HG02610 (cell line): ENCODE results near the gene HSPA8.
"Not testable (repeated sequence)": the region's sequence is repeated elsewhere in the genome, so short reads cannot be mapped to it uniquely, and the experiment has no call there.

Experiments used
- ATAC-seq: cut with Tn5 transposase; IDR thresholded peaks from one replicate; pipeline ENCODE4 v1.9.1; 2021; ENCODE audit warnings: mild to moderate bottlenecking, moderate library complexity; ENCODE audit not compliant: unreplicated experiment

The HSPA8 gene

DNA sequence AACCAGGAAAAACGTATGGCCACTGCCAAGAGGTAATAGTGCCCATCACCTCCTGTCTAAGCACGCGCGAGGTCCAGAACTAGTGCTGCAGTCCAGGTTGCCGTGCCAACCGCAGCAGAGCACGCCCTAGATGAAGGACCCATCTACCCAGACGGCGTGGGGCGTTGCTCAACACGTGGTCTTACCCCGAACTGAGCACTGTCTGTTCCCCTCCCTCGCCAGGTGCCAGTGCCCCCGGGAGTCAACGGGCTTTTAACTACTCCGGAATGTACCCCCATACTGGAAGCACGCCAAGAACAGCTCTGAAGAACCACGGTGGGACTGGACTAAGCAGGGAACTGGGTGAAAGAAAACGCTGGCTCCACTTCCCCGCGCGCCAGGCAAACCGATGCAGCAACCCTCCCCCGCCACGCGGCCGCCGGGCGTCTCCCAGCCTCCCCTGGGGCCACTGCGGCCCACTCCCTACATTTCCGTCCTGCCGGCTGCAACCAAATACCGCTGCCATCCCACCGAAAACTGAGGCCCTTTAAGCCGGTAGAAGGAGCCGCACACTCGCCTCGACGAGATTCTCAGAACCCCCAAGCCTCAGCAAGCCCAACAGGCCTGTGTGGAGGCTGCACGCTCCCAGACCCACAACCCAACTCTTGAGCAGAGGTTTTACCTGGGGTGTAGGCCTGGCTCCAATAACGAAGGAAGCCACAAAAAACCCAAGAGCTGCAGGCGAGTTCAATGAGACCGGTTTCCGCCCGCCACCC is at the start of gene HSPA8:
HSPA8 (minus strand) TSS at position 734 of the 755 bp plus-strand sequence. CDS start 812 bp downstream, outside the sequence.
- ATAC-seq, result peak; percentile 14

DNA sequence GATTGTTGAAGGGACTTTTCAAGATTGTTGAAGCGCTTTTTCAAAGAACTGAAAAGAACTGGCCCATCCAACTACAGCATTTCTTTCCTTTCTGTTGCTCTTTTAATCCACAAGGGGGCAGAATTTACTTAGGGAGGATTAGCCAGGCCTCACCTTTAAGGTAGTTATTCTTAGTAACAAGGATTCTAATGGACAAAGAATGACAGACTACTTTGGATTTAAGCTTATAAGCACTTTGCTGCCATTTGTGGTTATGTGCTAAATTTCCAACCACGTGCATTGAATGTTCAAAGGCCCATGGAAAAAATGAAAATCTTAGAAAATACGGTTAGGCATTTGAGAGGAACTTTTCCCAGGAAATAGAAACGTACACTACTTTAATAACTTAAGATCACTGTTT is 49.5 kb upstream of the HSPA8 start:
- ATAC-seq, result no peak

- ATAC-seq, result no peak
These were observed 48.5 kb upstream of the HSPA8 start for GRCh38 chr11:123110397-123110796.

GRCh38 chr11:123107945-123108495 is 46.1 kb upstream of the HSPA8 start:
- no peak for ATAC-seq

GRCh38 chr11:123104697-123105096 is 42.8 kb upstream of the HSPA8 start:
- ATAC-seq, result no peak

- ATAC-seq, result no peak
These were observed 41.5 kb upstream of the HSPA8 start for GRCh38 chr11:123103326-123103980.

GRCh38 chr11:123100379-123101085 is 38.6 kb upstream of the HSPA8 start:
- no peak for ATAC-seq

DNA sequence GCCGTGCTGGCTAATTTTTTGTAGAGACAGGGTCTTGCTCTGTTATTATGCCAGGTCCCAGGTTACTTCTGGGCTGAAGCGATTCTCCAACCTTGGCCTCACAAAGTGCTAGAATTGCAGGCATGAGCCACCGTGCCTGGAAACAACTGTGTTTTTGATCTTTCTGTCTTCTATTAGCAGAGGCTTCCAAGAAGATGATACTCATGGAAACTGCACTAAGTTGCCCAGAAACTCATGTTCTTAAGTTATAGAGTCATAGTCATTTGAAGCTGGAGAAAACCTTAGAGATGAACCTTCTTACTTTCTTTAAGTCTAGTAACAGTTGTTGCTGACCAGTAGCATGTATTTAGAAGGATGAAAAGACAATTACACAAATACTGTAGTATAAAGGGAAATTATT is 37.1 kb upstream of the HSPA8 start:
- no peak for ATAC-seq

- ATAC-seq, result no peak
These were observed 31.8 kb upstream of the HSPA8 start for GRCh38 chr11:123093739-123094138.

- no peak for ATAC-seq
These were observed 29.6 kb upstream of the HSPA8 start for GRCh38 chr11:123091506-123091905.

DNA sequence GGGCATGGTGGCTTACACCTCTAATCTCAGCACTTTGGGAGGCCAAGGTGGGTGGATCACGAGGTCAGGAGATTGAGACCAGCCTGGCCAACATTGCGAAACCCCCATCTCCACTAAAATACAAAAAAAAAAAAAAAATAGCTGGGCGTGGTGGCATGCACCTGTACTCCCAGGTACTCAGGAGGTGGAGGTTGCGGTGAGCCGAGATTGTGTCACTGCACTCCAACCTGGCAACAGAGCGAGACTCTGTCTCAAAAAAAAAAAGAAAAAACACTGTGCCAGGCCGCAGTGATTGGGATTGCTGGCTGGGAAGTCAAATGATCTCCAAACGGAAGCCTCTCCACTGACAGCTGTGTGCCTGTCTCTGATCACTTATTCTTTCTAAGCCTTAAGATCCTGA is 28.2 kb upstream of the HSPA8 start:
- ATAC-seq, result not testable (repeated sequence)

GRCh38 chr11:123088896-123089295 is 27.0 kb upstream of the HSPA8 start:
- not testable (repeated sequence) for ATAC-seq

DNA sequence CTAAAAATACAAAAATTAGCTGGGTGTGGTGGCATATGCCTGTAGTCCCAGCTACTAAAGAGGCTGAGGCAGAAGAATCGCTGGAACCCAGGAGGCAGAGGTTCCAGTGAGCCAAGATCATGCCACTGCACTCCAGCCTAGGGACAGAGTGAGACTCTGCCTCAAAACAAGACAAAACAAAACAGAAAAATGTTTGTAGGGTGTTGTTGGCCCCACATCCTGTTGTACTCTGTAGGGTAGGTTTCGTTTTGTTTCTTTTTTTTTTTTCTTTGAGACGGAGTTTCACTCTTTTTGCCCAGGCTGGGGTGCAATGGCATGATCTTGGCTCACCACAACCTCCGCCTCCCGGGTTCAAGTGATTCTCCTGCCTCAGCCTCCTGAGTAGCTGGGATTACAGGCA is 25.7 kb upstream of the HSPA8 start:
- ATAC-seq, result peak; percentile 61

DNA sequence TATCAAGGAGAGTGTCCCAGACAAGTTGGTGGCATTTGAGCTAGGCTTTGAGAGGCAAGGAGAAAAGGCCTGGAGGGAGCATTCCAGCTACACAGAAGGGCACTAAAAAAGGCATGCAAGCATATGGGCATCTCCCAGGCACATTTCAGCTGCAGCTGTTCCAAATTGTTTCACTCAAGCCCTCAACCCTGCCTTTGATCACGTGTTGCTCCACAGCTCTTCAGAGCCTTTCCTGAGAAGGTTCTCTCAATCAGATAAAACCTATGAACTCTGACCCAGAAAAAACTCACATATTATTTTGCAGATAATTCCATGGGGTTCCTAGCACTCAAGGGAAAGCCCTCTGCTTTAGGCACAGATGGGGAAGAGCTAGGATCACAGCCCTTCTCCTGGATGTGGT is 24.4 kb upstream of the HSPA8 start:
- ATAC-seq, result no peak

DNA sequence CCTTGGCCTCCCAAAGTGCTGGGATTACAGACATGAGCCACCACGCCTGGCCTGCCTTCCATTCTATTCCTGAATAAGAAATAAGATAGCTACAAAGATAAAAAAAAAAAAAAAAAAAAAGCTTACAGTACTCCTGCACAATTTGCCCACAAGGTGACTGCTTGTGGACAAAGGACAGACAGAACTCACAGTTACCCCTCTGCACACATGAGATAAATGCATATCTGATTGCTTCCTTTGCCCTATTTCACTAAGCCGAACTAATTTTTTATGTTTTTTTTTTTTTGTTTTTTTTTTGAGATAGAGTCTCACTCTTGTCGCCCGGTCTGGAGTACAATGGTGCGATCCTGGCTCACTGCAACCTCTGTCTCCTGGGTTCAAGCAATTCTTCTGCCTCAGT is 23.6 kb upstream of the HSPA8 start:
- no peak for ATAC-seq

DNA sequence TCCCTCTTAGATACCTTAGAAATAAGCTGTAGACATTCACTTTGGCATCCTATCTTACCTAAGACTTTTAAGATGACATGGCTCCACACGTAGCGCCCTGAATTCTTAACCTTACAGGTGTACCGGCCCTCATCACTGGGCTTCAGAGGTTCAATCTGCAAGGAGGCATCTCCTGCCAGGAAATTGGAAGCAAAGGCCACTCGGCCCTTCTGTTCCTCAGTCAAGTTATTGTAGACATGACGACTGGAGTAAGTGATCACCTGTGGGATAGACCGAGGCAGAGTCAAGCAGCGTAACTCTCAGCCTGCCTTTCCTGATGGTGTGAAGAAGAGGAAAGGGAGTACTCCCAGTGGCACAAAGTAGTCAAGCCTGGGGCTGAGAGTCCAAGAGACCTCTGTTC is 22.5 kb upstream of the HSPA8 start:
- no peak for ATAC-seq

- ATAC-seq, result no peak
These were observed 21.7 kb upstream of the HSPA8 start for GRCh38 chr11:123083623-123084029.

DNA sequence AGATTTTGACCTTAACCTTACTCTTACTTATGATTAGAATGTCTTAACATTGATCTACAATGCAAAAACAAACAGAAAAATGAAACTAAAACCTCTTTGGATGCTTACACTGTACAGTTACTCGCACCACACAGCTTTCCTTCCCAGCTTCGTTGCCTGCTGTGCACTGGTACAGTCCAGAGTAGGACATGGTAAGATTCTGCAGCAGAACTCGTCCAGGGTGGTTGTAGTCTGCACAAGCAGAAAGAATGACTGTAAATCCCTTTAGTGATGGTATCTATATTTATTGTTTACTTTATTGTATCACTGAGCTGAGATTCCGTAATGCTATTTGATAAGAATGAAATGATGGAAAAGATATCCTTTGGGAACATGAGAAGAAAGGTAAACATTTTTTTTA is 21.0 kb upstream of the HSPA8 start:
- ATAC-seq, result no peak

- no peak for ATAC-seq
These were observed 18.1 kb upstream of the HSPA8 start for GRCh38 chr11:123080015-123080414.

GRCh38 chr11:123076484-123076883 is 14.5 kb upstream of the HSPA8 start:
- no peak for ATAC-seq

DNA sequence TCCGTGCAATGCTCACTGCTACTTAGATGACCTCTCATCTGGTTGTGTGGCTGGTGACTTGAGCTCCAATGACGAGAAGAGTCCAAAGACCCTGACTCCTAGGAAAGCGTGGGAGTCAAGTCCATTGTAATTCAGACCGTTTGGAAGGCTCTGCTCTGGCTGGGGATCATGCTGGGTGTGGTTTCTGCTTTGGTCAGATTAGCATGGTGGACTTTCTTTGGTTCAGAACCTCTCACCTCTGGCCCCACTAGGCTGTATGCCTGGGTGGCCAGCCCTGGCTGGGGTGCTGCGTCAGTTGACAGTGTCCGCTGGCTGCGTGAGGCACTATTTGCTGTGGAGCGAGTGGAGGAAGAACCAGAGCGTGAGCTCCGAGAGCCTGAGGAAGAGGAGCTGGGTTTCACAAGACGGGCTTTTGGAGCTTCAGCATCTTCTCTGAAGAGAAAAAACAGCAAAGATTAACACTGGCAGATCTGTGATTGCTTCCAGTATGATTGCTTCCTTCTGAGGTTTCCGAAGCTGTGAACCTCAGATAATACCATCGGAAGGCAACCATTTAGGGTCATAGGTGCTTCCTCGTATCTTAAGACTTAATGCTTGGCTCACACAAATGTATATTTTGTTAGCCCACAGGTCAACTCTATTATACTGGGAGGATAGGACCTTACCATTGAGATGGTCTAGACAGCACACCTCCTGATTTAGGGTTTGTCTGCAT is 11.6 kb upstream of the HSPA8 start:
- ATAC-seq, result no peak
